K562 (cell line): ENCODE measurements around the gene ANKRD44. TPM values are rescaled to one million over a fixed set of nuclear protein-coding genes. Genes with fewer than 3 reads are reported as not detected.

Source experiments
- CREB3 ChIP-seq: fragments of 450-650 bp; conservative IDR thresholded peaks from 2 replicates; pipeline ENCODE4 v1.6.1; 2016; ENCODE audit warnings: missing genetic modification characterization, low read depth, mild to moderate bottlenecking, missing compliant biosample characterization, moderate library complexity
- E2F6 ChIP-seq, 2 experiments: IDR thresholded peaks; 2 replicates each; pipeline ENCODE4 v1.6.1; 2011; ENCODE audit warnings: borderline replicate concordance in 1 of 2, control low read depth in 1 of 2, low read depth in 1 of 2, low read length in 1 of 2, mild to moderate bottlenecking in 1 of 2, mixed read lengths in 1 of 2, moderate library complexity in 1 of 2; ENCODE audit not compliant: insufficient read depth in 1 of 2, insufficient read length in 1 of 2, poor library complexity in 1 of 2, severe bottlenecking in 1 of 2; ENCODE audit errors: extremely low read depth in 1 of 2
- ID3 ChIP-seq, 2 experiments: fragments of 250-450 bp in 1 of 2; fragments of 450-650 bp in 1 of 2; sonication (Bioruptor Pico) in 1 of 2; IDR thresholded peaks; 2 replicates each; pipeline versions ENCODE4 v1.6.1 to v1.8.0; 2016 to 2021; ENCODE audit warnings: mild to moderate bottlenecking in 2 of 2, moderate library complexity in 2 of 2, missing compliant biosample characterization in 1 of 2, missing genetic modification characterization in 1 of 2
- RBM17 ChIP-seq: fragments of 200-400 bp; formaldehyde crosslinking; IDR thresholded peaks from 2 replicates; pipeline ENCODE4 v1.6.1; 2017; ENCODE audit warnings: low read depth, mild to moderate bottlenecking, low read length, borderline replicate concordance
- THAP7 ChIP-seq: fragments of 250-450 bp; sonication (Bioruptor Pico); IDR thresholded peaks from 2 replicates; pipeline ENCODE4 v1.5.0; 2021
- USF2 ChIP-seq: sonication (generic); formaldehyde crosslinking; IDR thresholded peaks from 2 replicates; pipeline ENCODE4 v1.5.0; 2020; ENCODE audit warnings: missing genetic modification reagents
- polyA plus RNA-seq, 8 experiments: library from polyadenylated mRNA; depleted of rRNA in 4 of 8; stranded (reverse) in 5 of 8; unstranded in 3 of 8; fragments of >200 nt; fragmentation: Nextera tagmentation in 2 of 8; fragmentation: Illumina TruSeq in 1 of 8; extraction: Ambion mirVana in 2 of 8; extraction: Trizol in 1 of 8; gene quantifications; 2 replicates each; pipeline versions ENCODE4 v1.2.1 to v1.2.3, GENCODE V29; 2011 to 2014; ENCODE audit warnings: inconsistent platforms in 1 of 8, missing spikeins in 1 of 8
- total RNA-seq, 7 experiments: library from RNA; depleted of rRNA in 6 of 7; stranded (reverse); fragments of >200 nt in 6 of 7; fragmentation: Illumina TruSeq in 2 of 7; extraction: Trizol in 2 of 7; gene quantifications; 2 replicates each; pipeline versions ENCODE4 v1.2.1 to v1.2.3, GENCODE V29; 2011 to 2021; ENCODE audit warnings: low replicate concordance in 1 of 7

The ANKRD44 gene
- total and polyA plus RNA-seq, 9 of the 15 experiments (the other 6 are each of a cell fraction or from before 2014, with no cell fraction given): 0.03 to 0.64 (median 0.07) TPM; not detected in 3

- TF ChIP-seq THAP7 (CRISPR knock-in tag) (no peak), CREB3 (tag) (no peak), USF2 (CRISPR knock-in tag) (no peak), ID3 (CRISPR knock-in tag; IDR thresholded peaks at IDR 0.05) (no peak), ID3 (tag; IDR thresholded peaks at IDR 0.05) (no peak), E2F6 (IDR thresholded peaks at IDR 0.05; ENCODE audit: borderline replicate concordance in 1 of 2, extremely low read depth in 1 of 2, insufficient read depth in 1 of 2, insufficient read length in 1 of 2, low read depth in 1 of 2, low read length in 1 of 2, poor library complexity in 1 of 2, severe bottlenecking in 1 of 2) (no peak), RBM17 (no peak)
Observed at GRCh38 chr2:197128897-197129296, 181.7 kb downstream of the ANKRD44 start (continued).
